ENCODE data around the gene PRX.
"Not testable (repeated sequence)": the region's sequence is repeated elsewhere in the genome, so short reads cannot be mapped to it uniquely, and the experiment has no call there.

Gene PRX

DNA sequence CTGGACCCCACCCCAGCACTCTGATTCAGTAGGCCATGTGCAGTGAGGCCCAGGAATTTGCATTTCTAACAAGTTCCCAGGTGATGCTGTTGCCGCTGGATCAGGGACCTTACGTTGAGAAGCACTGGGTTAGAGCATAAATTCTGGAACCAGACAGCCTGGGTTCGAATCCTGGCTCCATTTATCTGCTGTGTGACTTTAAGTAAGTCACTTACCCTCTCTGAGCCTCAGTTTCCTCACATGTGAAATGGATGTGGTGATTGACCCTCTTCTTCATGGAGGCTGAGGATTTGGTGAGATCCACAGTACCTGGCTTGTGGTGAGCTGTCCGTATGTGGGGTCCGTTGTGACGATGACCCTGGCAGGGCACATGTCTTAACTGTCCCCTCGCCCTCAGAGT, 39.1 kb downstream of the PRX start:
- H3K4me3 Mint-ChIP-seq, result no peak overlapping the region
- peaks cover 10% of the 10 kb centered on the region for H3K4me1 Mint-ChIP-seq
- TF ChIP-seq, protein P1, sequence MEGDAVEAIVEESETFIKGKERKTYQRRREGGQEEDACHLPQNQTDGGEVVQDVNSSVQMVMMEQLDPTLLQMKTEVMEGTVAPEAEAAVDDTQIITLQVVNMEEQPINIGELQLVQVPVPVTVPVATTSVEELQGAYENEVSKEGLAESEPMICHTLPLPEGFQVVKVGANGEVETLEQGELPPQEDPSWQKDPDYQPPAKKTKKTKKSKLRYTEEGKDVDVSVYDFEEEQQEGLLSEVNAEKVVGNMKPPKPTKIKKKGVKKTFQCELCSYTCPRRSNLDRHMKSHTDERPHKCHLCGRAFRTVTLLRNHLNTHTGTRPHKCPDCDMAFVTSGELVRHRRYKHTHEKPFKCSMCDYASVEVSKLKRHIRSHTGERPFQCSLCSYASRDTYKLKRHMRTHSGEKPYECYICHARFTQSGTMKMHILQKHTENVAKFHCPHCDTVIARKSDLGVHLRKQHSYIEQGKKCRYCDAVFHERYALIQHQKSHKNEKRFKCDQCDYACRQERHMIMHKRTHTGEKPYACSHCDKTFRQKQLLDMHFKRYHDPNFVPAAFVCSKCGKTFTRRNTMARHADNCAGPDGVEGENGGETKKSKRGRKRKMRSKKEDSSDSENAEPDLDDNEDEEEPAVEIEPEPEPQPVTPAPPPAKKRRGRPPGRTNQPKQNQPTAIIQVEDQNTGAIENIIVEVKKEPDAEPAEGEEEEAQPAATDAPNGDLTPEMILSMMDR (IDR thresholded peaks at IDR 0.05; ENCODE audit: unreplicated experiment in 3 of 3), result no peak
- peaks cover 58% of the 10 kb centered on the region for H3K36me3 Mint-ChIP-seq (ENCODE audit: low read depth)
- no peaks in the 10 kb centered on the region for H3K27me3 Mint-ChIP-seq (ENCODE audit: low read depth)
- no peaks in the 10 kb centered on the region for H3K9me3 Mint-ChIP-seq
- no peak overlapping the region for H3K27ac Mint-ChIP-seq

- Mint-ChIP-seq H3K4me3 (no peak overlapping the region), H3K4me1 (peaks cover 27% of the 10 kb centered on the region), H3K36me3 (ENCODE audit: low read depth) (peaks cover 62% of the 10 kb centered on the region), H3K27me3 (ENCODE audit: low read depth) (no peaks in the 10 kb centered on the region), H3K9me3 (no peaks in the 10 kb centered on the region), H3K27ac (no peak overlapping the region)
- TF ChIP-seq, protein P1 (IDR thresholded peaks at IDR 0.05; ENCODE audit: unreplicated experiment in 3 of 3), result no peak
Measured at GRCh38 chr19:40371802-40372122, 41.4 kb downstream of the PRX start.

DNA sequence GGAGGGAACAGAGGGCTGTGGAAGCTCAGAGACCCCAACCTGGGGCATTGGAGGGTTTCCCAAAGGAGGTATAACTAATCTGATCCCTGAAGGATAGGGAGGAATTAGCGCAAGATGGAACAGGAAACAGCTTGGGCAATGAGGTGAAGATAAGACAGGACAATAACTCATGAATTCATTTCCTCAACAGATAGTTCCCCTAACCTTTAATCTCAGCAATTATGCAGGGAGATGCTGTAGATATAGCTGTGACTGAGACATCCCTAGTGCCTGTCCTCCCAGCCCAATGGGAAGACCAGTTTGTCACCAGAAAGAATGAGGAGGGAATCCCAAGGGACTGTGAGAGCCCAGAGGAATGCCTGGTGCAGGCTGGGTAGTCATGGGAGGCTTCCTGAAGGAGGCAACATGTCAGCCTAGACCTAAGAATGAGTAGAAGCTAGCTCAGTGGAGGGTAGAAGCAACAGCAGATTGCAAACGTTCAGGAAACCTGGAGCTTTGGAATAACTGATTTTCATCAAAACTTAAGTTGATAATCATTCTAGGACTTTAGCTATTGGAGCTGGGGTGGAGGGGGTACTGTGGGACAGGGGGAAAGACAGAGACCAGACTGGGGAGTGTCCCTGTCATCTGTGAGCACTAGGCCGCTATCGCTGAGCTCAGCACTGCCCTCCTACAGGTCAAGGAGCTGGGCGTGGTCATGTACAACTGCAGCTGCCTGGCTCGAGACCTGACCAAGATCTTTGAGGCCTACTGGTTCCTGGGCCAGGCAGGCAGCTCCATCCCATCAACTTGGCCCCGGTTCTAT, 42.0 kb downstream of the PRX start:
- no peak overlapping the region for H3K27ac Mint-ChIP-seq
- no peak overlapping the region for H3K4me3 Mint-ChIP-seq
- TF ChIP-seq, protein P1 (IDR thresholded peaks at IDR 0.05; ENCODE audit: unreplicated experiment in 3 of 3), result no peak
- no peaks in the 10 kb centered on the region for H3K27me3 Mint-ChIP-seq (ENCODE audit: low read depth)
- peaks cover 61% of the 10 kb centered on the region for H3K36me3 Mint-ChIP-seq (ENCODE audit: low read depth)
- peaks cover 28% of the 10 kb centered on the region for H3K4me1 Mint-ChIP-seq
- H3K9me3 Mint-ChIP-seq, result no peaks in the 10 kb centered on the region

- H3K27me3 Mint-ChIP-seq (ENCODE audit: low read depth); H3K4me3 Mint-ChIP-seq; H3K27ac Mint-ChIP-seq; H3K9me3 Mint-ChIP-seq: not testable (repeated sequence)
- Mint-ChIP-seq H3K4me1 (peaks cover 32% of the 10 kb centered on the region), H3K36me3 (ENCODE audit: low read depth) (peaks cover 53% of the 10 kb centered on the region)
Measured at GRCh38 chr19:40370253-40370652, 42.9 kb downstream of the PRX start.

- H3K27ac Mint-ChIP-seq, result no peak overlapping the region
- TF ChIP-seq, protein P1 (IDR thresholded peaks at IDR 0.05; ENCODE audit: unreplicated experiment in 3 of 3), result no peak
- H3K36me3 Mint-ChIP-seq (ENCODE audit: low read depth), result peaks cover 49% of the 10 kb centered on the region
- no peaks in the 10 kb centered on the region for H3K27me3 Mint-ChIP-seq (ENCODE audit: low read depth)
- H3K4me1 Mint-ChIP-seq, result peaks cover 37% of the 10 kb centered on the region
- no peak overlapping the region for H3K4me3 Mint-ChIP-seq
- H3K9me3 Mint-ChIP-seq, result no peaks in the 10 kb centered on the region
Measured at GRCh38 chr19:40369797-40370196, 43.4 kb downstream of the PRX start.

GRCh38 chr19:40367577-40368434, 45.4 kb downstream of the PRX start:
- TF ChIP-seq, protein P1 (IDR thresholded peaks at IDR 0.05; ENCODE audit: unreplicated experiment in 3 of 3), result no peak
- H3K9me3 Mint-ChIP-seq, result no peaks in the 10 kb centered on the region
- peak overlapping the region in 1 of 3 experiments; percentile 79 for H3K27ac Mint-ChIP-seq
- H3K4me1 Mint-ChIP-seq, result peaks cover 42% of the 10 kb centered on the region
- H3K27me3 Mint-ChIP-seq (ENCODE audit: low read depth), result no peaks in the 10 kb centered on the region
- H3K36me3 Mint-ChIP-seq (ENCODE audit: low read depth), result peaks cover 35% of the 10 kb centered on the region
- H3K4me3 Mint-ChIP-seq, result peak overlapping the region; percentile 83 to 89 (median 88)

All from nephron (organoid).